Frontal cortex (tissue), 4 donors: ENCODE results near the gene CSMD2. TPM values are rescaled to one million over a fixed set of nuclear protein-coding genes. Genes with fewer than 3 reads are reported as not detected.

Experiments
- DNase-seq, 2 donors: peaks; one replicate each; pipeline ENCODE4 v3.0.0; 2012; ENCODE audit warnings: low spot score in 2 of 2
- FAIRE-seq: peaks from 2 replicates; lab custom pipeline; 2012; peaks lifted over from hg19 to GRCh38; lab: Jason Lieb, UNC
- total RNA-seq: library from RNA; depleted of rRNA; stranded (reverse); fragments of >200 nt; gene quantifications from one replicate; pipeline ENCODE4 v1.2.3, GENCODE V29; 2014
- donor health status: control.
- donor health status: control.
- donor health status: control.

CSMD2 gene
- total RNA-seq, 1 donor from 2014 or later = 23.6 TPM

DNA sequence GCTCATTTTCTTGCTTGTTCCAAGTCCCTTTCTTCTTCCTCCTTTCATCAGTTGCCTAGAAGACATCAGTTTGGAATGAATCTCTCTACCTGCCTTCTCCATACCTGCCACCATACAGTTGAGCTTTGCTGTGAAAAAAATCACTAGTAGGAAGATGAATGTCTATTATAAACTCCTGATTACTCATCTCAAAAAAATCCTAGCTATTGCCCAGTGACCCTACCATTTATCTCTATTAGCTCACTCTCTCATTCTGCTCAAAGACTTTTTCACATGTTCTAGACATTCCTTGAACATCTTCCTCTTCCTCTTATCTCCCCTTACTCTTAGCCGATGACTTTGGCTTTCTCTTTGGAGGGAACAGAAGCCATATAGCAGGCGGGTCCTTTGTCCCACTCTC lies 350.9 kb downstream of the CSMD2 start:
- no peak for FAIRE-seq
- no peak for DNase-seq

DNA sequence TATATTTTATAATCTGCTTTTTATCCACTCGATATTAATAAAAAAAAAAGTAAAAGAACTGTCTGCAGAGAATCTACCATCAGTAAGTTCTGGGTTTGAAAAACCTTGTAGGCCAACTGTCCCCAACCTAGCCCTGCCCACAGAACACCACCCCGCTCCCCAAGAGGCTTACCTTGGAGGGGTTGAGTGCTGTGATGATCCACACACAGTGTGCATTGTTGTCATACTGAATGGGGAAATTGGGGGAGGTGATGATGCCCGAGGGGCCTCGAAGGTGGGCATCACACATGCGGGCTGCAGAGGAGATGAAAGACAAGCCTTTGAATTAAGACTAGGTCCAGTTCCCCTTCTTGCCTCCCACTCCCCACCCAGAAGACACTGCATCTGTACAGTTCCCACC lies 354.5 kb downstream of the CSMD2 start:
- DNase-seq (no peak), FAIRE-seq (no peak)

DNA sequence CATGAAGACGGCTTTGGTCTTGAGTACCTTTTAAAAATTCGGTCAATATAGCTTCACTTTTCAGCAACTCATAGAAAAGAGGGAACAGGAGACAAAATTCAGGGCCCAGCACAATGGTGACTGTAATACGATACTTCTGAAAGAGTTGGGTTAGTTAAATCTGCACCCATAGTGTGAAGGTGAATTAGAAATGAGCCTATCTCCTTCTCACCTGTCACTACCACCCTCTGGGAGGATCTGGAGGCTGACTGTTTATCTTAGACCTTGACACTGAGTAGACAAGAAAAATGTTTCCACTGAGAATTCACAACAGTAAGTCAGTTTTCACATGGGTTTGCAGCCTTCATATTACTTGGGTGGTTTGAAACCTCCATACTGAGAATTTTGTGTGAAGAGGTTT lies 359.0 kb downstream of the CSMD2 start:
- DNase-seq = no peak
- FAIRE-seq = no peak

DNA sequence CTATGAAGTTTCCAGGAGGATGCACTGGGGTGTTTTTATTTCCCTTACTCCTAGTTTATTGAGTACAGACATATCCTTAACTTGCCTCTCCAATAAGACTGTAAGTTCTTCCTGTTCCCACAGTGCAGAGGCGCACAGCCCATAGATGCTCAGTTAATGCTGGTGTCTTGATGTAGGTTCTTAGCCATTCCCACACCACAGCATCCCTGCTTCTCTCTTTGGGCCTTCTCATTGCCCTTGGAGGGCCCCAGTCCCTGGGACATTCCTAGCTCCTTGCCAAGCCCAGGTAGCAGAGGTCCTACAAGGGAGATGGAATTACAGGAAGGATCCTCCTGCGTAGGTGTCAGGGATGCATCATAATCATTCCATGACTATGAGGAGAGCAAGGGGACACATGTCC lies 362.8 kb downstream of the CSMD2 start:
- no peak for DNase-seq
- FAIRE-seq = no peak

DNA sequence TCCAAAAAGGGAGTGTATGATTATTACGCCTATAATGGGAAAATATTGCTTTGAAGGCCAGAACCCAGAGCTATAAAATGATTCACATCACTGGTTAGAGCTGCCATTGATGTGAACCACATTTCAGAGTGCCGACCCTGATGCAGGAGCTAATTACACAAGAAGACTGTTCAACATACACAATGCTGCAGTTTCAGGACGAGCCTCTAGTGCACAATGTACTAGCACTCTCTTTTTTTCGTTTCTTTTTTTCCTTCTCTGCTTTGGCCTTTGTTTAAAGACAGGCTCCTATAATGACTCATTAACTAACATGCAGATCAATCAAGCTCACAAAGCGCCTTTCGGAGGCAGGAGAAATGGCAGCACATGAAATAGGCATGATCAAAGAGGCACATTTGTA lies 367.2 kb downstream of the CSMD2 start:
- no peak for FAIRE-seq
- DNase-seq = no peak

DNA sequence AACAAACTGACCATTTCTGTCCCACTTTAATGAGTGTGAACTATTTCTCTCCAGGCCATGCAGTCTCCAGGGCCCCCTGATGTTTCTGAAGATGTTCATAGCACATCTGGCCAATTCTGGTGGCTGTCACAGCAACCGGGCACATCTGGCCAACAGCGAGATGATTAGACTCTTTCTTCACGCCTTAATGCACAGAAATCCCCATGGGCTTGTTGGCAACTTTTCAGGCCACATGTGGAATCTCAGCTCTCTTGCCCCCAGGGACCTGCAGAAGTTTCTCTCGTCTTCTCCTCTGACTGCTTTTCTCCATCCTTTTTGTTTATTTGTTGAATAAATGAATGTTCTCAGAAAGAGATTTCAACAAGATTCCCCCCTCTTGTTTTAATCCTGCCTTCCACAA lies 372.4 kb downstream of the CSMD2 start:
- DNase-seq = no peak
- no peak for FAIRE-seq

DNA sequence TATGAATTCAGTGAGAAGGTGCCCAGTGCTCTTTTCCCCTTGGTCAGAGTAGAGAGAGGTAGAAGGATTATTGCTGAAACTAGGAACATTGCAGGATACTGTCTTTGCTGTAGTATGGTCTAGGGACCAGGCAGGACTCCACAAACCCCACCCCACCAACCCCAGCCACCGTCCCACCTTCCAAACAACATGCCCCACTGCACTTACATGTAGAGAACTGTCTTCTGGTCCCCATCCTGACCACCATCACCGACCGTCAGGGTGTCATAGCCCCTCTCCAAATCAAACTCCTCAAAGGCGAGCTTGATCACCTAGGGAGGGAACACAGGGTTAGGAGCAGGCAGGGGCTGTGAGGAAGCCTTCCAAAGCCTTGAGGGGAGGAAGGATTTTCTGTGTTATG lies 372.8 kb downstream of the CSMD2 start:
- no peak for FAIRE-seq

DNA sequence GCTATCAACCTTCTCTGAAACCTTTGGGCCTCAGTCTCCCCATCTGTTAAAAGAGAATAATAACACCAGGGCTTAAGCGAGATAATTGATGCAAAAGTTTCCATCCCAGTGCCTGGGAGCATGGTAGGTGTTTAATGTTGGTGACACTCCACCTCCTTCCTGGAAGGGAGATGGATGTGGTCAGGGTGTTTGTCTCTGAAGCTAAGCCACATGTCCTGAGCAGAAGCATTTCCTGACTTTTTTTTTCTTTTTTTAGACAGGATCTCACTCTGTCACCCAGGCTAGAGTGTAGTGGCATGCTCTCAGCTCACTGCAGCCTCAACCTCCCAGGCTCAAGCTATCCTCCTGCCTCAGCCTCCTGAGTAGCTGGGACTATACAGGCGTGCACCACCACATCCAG lies 373.8 kb downstream of the CSMD2 start:
- no peak for FAIRE-seq

More for the DNA sequence above, 372.8 kb downstream of the CSMD2 start:
- no peak for DNase-seq

DNA sequence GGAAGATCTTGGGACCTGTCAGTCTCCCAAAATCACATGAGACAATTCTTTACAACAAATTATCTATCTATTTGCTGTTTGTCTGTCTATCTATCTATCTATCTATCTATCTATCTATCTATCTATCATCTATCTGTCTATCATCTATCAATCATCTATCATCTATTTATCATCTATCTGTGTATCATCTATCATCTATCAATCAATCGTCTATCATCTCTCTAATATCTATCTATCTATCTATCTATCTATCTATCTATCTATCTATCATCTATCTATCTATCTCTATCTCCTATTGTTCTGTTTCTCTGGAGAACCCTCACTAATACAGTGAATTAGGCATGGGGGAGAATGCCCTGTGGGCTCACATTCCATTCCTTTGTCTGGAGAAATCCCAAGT lies 374.5 kb downstream of the CSMD2 start:
- DNase-seq (no peak), FAIRE-seq (no peak)

More for the DNA sequence above, 373.8 kb downstream of the CSMD2 start:
- DNase-seq = no peak

DNA sequence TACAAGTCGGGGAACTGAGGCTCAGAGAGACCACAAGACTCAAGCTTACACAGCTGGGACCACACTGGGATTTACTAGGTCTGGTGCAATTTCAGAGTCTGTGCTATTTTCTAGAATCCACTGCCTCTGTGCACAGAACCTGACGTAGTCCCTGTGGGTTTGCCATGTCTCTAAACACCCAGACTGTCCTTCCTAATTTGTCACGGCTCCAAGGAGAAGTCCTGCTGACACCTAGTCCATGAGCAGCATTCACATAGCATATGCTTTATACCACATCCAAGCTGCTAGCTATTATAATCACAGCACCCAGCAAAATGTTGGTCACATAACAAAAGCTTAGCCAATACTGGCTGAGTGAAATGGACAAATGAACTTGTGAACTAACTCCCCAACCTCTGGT lies 380.2 kb downstream of the CSMD2 start:
- DNase-seq (no peak), FAIRE-seq (no peak)

DNA sequence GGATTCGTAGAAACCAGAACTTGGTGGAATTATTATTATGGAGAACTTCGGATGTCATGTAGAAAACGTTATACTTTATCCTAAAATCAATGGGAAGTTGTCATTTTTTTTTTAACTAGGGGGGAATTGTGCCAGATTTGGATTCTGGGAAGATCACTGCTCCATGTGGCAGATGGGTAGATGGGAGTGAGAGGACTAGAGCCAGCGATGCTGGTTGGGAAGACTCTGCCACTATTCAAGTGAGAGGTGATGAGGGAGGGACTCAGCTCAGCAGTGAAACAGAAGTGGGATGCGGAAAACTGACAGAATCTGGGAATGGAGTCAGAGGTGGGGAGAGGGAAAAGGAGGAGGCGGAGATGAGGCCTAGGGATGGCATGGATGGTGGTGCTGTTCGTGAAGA lies 382.3 kb downstream of the CSMD2 start:
- FAIRE-seq = no peak
- DNase-seq = no peak

DNA sequence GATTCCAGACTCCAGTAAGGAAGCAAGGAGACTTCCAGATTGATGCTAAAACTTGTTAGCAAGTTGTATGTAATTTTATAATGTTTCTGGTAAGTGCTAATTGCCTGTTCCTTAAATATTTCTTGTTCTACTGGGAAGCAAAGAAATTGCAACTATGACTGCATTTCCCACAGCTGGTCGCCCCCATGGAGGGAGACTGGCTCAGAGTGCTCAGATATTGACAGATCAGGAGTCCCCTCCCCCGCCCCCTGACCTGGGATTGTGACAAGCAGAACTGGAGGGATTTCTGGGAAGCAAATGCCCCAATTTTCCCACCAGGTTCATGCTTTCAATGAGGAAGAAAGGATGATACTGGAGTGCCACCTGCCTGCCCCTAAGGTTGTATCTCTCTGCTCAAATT lies 383.4 kb downstream of the CSMD2 start:
- DNase-seq (no peak), FAIRE-seq (no peak)

DNA sequence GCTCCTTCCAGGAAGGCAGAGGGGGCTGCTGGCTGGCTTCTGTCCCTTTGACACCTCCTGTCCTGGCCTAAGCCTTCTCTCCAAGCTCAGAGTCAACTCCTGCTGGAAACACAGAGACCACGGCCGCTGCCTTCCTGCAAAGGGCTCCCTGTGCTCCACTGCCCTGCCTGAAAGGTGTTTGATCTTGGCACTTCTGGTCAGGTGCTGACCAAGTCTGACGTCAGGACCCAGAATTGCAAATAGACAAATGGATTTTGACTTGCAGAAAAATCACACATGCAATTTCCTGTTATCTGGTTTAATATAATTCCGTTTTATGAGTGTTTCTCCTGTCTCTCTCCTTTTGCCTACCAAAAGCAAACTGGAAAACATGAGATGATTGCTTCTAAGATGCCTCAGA lies 387.7 kb downstream of the CSMD2 start:
- DNase-seq = no peak
- no peak for FAIRE-seq

DNA sequence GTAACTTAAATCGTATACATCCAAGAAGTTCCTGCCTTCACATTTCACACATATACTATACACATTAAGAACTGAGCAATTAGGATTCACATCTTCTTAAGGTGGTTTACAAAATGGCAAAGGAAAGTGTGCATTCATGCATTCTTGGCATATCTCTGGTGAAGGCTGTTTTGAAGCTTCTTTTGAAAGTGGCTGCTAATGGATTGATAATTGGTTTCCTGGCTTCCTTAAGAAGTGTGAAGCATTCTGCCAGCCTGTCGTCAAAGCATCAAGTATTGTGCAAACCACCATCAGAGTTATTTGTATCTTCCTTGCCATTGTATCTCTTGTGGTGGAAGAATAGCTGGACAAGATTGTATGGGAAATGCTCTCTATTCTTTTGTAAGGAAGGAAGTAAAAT lies 396.2 kb downstream of the CSMD2 start:
- no peak for FAIRE-seq
- no peak for DNase-seq

DNA sequence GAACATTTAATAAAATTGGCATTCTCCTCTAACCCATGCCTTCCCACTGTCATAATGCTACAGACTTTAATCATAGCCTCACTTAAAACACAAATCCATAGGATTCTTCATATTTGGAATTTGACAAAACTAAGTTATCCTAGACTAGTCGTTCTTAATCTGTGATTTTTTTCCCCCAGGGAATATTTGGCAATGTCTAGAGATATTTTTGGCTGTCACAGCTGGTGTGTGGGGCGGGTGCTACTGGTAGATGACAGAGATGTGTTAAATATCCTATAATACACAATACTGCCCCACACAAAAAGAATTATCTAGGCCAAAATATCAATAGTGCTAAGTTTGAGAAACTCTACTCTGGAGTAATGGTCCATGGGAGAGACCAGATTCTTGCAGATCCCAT lies 396.9 kb downstream of the CSMD2 start:
- FAIRE-seq (no peak), DNase-seq (no peak)

DNA sequence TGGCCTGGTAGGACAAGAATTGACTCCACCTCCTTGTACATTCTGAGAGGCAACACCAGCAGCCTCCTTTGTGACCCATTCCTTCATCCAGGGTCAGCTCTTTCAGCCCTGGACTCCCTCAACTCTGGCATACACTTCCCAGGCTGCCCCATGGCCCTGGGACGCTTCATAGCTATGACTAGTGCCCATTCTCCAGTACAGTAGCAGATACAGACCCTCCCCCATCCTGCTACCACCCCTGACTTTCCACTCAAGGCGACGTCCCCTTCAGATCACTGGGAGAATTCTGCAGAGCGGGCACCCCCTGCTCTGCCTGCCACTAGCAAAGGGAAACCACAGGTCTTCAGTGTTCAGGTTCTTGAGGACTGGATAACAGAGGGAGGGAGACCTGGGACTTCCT lies 400.9 kb downstream of the CSMD2 start:
- no peak for FAIRE-seq
- no peak for DNase-seq

DNA sequence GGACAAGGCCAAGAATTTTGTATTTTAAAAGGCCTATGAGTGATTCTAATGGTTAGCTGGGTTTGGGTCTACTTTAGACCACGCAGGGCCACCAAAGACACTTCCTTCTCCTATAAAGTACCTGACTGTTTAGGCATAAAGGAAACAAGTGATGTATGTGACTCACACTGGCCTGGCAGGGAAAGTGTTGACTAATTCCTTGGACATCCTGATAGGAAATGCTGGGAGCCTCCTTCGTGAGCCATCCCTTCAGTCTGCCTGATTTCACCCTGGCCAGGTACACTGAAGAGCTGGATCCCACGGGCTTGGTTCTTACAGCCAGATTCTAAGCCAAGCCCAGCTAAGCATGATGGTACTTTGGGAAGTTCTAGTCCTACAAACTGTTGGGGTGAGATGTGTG lies 401.6 kb downstream of the CSMD2 start:
- DNase-seq (no peak), FAIRE-seq (no peak)

DNA sequence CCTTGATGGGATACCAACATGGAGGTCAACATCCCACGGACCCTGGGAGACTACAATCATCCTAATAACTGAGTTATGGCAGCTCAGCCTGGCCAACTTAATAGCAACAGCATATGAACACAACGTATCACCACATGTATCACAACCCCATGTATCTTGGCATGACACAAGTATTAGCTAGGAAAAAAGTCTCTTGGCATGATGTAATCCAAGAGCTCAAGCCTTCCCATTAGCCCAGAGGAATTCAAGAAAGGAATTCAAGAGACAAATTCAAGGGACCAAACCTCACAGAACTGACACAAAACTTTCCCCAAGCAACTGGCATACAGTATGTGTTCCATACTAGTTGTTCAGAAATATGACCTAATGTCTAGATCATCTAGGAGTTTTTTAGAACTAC lies 402.1 kb downstream of the CSMD2 start:
- FAIRE-seq (no peak), DNase-seq (no peak)

DNA sequence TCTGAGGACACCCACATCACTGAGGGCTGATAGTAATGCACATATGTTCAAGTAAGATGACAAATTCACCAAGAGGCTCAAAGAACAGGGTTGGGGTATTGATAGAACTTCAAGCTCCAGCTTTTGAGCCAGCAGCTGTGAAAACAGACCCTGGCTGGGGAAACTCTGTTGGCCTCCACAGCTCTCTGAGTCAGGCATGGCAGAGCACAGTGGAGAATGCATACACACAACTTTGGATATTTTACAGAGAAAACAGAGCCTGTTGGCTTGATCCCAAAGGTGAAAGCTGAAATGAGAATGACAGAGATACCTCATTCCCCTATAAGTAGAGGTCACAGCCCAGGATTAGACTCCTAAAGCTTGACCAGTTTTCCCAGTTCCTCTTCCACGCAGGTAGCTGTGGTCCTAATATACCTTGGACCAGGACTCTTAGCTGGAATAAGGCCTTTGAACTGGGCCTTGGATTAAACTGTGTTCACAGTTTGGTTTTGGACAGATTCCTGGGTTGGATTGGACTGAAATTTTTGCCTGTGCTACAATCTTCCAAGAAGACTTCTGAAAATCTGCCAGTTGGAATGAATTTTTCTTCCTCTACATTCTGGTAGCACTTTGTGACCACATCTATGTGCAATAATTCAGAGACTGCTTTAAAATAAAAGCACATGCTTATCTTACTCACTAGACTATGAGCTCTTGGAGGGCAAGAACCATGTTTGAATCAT lies 402.8 kb downstream of the CSMD2 start:
- DNase-seq = no peak
- no peak for FAIRE-seq

DNA sequence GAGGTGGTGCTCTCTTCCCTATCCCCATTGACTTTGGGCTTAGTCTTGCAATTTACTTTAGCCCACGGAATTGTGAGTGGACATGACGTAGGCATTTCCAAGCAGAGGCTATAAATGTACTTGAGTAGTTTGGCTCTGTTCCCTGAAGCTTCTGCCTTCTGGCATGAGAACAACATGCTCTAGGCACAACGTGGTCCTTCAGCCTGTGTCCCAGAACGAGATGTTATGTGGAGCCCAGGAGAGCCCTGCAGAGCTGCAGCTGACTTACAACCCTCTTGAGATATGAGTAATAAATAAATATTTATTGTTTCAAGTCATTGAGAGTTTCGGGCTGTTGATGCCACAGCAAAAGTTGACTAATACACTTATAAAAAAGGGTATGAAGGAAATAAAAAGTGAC lies 406.3 kb downstream of the CSMD2 start:
- FAIRE-seq (no peak), DNase-seq (no peak)

DNA sequence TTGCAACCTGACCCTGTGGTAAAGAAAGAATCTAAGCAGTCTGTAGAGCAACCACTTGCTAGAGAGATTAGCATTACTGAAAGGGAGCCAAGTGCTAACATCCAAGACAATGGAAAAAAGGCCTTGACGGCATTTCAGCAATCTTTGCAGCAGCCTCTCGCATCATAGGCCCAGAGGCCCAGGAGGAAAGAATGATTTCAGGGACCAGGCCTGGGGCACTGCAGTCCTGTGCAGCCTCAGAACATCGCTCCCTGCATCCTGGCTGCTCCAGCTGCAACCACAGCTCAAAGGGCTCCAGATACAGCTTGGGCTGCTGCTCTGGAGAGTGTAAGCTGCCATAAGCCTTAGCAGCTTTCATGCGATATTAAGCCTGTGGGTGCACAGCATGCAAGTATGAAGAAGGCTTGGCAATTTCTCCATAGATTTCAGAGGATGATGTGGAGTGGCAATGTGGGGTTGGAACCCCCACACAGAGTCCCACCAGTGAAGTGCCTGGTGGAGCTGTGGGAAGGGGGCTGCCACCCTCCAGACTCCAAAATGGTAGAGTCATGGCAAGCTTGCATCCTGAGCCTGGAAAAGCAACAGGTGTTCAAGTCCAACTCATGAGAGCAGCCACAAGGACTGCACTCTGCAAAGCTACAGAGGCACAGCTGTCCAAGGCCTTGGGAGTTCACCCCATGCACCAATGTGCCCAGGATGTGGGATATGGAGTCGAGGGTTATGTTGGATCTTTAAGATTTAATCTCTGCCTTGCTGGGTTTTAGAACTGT lies 411.8 kb downstream of the CSMD2 start:
- no peak for FAIRE-seq
- DNase-seq = no peak

DNA sequence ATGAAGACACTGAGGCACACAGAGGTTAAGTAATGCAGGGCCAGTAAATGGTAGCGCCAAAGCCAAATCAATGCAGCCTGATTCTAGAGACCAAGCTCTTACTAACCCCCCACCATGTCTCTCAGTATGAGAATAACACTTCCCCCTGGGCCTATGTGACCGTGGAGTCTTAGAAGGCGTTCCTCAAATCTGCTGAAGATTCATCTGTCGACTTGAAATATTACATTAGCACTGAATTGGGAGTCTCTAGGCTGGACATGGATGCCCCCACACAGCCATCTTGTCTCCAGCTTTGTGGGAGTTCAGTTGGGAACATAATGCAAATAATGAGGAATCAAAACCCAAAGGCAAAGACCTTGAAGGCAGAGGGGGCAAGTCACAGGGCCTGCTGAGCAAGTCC lies 419.1 kb downstream of the CSMD2 start:
- no peak for FAIRE-seq
- DNase-seq = no peak
